Measurements from ENCODE around the gene ZBTB7C.

The ZBTB7C gene

GRCh38 chr18:48360376-48361021, 48.7 kb downstream of the ZBTB7C start:
- Histone ChIP-seq H3K4me2 (ENCODE audit: low read length) (no peak overlapping the region), H3K4me3 (ENCODE audit: low read length) (no peak overlapping the region), H3K4me1 (ENCODE audit: control insufficient read depth, insufficient read depth, low read length) (no peaks in the 10 kb centered on the region), H3K27me3 (ENCODE audit: control insufficient read depth, insufficient read depth, low read length) (peaks cover 42% of the 10 kb centered on the region), H3K36me3 (ENCODE audit: insufficient read depth, low read length) (no peaks in the 10 kb centered on the region), H3K9me3 (replicated peaks; ENCODE audit: low read length) (no peaks in the 10 kb centered on the region), H3K9ac (ENCODE audit: low read depth, low read length) (no peak overlapping the region)

- Histone ChIP-seq H3K27me3 (ENCODE audit: control insufficient read depth, insufficient read depth, low read length) (peaks cover 50% of the 10 kb centered on the region), H3K9ac (ENCODE audit: low read depth, low read length) (no peak overlapping the region), H3K4me2 (ENCODE audit: low read length) (no peak overlapping the region)
Measured at GRCh38 chr18:48359626-48360025, 49.6 kb downstream of the ZBTB7C start.

GRCh38 chr18:48358868-48359267, 50.3 kb downstream of the ZBTB7C start:
- H3K4me2 ChIP-seq (ENCODE audit: low read length): no peak overlapping the region
- no peak overlapping the region for H3K4me3 ChIP-seq (ENCODE audit: low read length)
- no peaks in the 10 kb centered on the region for H3K9me3 ChIP-seq (replicated peaks; ENCODE audit: low read length)
- no peak overlapping the region for H3K9ac ChIP-seq (ENCODE audit: low read depth, low read length)
- no peaks in the 10 kb centered on the region for H3K36me3 ChIP-seq (ENCODE audit: insufficient read depth, low read length)
- H3K4me1 ChIP-seq (ENCODE audit: control insufficient read depth, insufficient read depth, low read length): no peaks in the 10 kb centered on the region
- H3K27me3 ChIP-seq (ENCODE audit: control insufficient read depth, insufficient read depth, low read length): peaks cover 57% of the 10 kb centered on the region

More at GRCh38 chr18:48359626-48360025, 49.6 kb downstream of the ZBTB7C start:
- Histone ChIP-seq H3K36me3 (ENCODE audit: insufficient read depth, low read length) (no peaks in the 10 kb centered on the region), H3K4me1 (ENCODE audit: control insufficient read depth, insufficient read depth, low read length) (no peaks in the 10 kb centered on the region), H3K4me3 (ENCODE audit: low read length) (no peak overlapping the region), H3K9me3 (replicated peaks; ENCODE audit: low read length) (no peaks in the 10 kb centered on the region)

- Histone ChIP-seq H3K27me3 (ENCODE audit: control insufficient read depth, insufficient read depth, low read length) (peaks cover 68% of the 10 kb centered on the region), H3K4me2 (ENCODE audit: low read length) (no peak overlapping the region), H3K4me3 (ENCODE audit: low read length) (no peak overlapping the region), H3K9ac (ENCODE audit: low read depth, low read length) (no peak overlapping the region), H3K36me3 (ENCODE audit: insufficient read depth, low read length) (no peaks in the 10 kb centered on the region), H3K9me3 (replicated peaks; ENCODE audit: low read length) (no peaks in the 10 kb centered on the region), H3K4me1 (ENCODE audit: control insufficient read depth, insufficient read depth, low read length) (no peaks in the 10 kb centered on the region)
Measured at GRCh38 chr18:48356909-48357631, 52.1 kb downstream of the ZBTB7C start.

GRCh38 chr18:48356151-48356745, 52.9 kb downstream of the ZBTB7C start:
- H3K36me3 ChIP-seq (ENCODE audit: insufficient read depth, low read length): no peaks in the 10 kb centered on the region
- H3K4me3 ChIP-seq (ENCODE audit: low read length): no peak overlapping the region
- H3K9ac ChIP-seq (ENCODE audit: low read depth, low read length): no peak overlapping the region
- no peaks in the 10 kb centered on the region for H3K9me3 ChIP-seq (replicated peaks; ENCODE audit: low read length)
- H3K27me3 ChIP-seq (ENCODE audit: control insufficient read depth, insufficient read depth, low read length): peaks cover 67% of the 10 kb centered on the region
- no peak overlapping the region for H3K4me2 ChIP-seq (ENCODE audit: low read length)
- no peaks in the 10 kb centered on the region for H3K4me1 ChIP-seq (ENCODE audit: control insufficient read depth, insufficient read depth, low read length)

GRCh38 chr18:48355276-48356115, 53.7 kb downstream of the ZBTB7C start:
- Histone ChIP-seq H3K4me2 (ENCODE audit: low read length) (no peak overlapping the region), H3K9me3 (replicated peaks; ENCODE audit: low read length) (no peaks in the 10 kb centered on the region), H3K4me1 (ENCODE audit: control insufficient read depth, insufficient read depth, low read length) (no peaks in the 10 kb centered on the region), H3K36me3 (ENCODE audit: insufficient read depth, low read length) (no peaks in the 10 kb centered on the region), H3K9ac (ENCODE audit: low read depth, low read length) (no peak overlapping the region), H3K4me3 (ENCODE audit: low read length) (no peak overlapping the region), H3K27me3 (ENCODE audit: control insufficient read depth, insufficient read depth, low read length) (peaks cover 71% of the 10 kb centered on the region)

GRCh38 chr18:48354746-48355260, 54.4 kb downstream of the ZBTB7C start:
- no peaks in the 10 kb centered on the region for H3K4me1 ChIP-seq (ENCODE audit: control insufficient read depth, insufficient read depth, low read length)
- H3K36me3 ChIP-seq (ENCODE audit: insufficient read depth, low read length): no peaks in the 10 kb centered on the region
- H3K4me3 ChIP-seq (ENCODE audit: low read length): no peak overlapping the region
- H3K27me3 ChIP-seq (ENCODE audit: control insufficient read depth, insufficient read depth, low read length): peaks cover 66% of the 10 kb centered on the region
- H3K4me2 ChIP-seq (ENCODE audit: low read length): no peak overlapping the region
- no peaks in the 10 kb centered on the region for H3K9me3 ChIP-seq (replicated peaks; ENCODE audit: low read length)
- H3K9ac ChIP-seq (ENCODE audit: low read depth, low read length): no peak overlapping the region

GRCh38 chr18:48352051-48352755, 57.0 kb downstream of the ZBTB7C start:
- no peak overlapping the region for H3K9ac ChIP-seq (ENCODE audit: low read depth, low read length)
- no peaks in the 10 kb centered on the region for H3K4me1 ChIP-seq (ENCODE audit: control insufficient read depth, insufficient read depth, low read length)
- H3K9me3 ChIP-seq (replicated peaks; ENCODE audit: low read length): no peaks in the 10 kb centered on the region
- no peak overlapping the region for H3K4me3 ChIP-seq (ENCODE audit: low read length)
- H3K36me3 ChIP-seq (ENCODE audit: insufficient read depth, low read length): no peaks in the 10 kb centered on the region
- H3K4me2 ChIP-seq (ENCODE audit: low read length): no peak overlapping the region
- H3K27me3 ChIP-seq (ENCODE audit: control insufficient read depth, insufficient read depth, low read length): peaks cover 74% of the 10 kb centered on the region

- peaks cover 72% of the 10 kb centered on the region for H3K27me3 ChIP-seq (ENCODE audit: control insufficient read depth, insufficient read depth, low read length)
- no peak overlapping the region for H3K4me3 ChIP-seq (ENCODE audit: low read length)
- no peaks in the 10 kb centered on the region for H3K9me3 ChIP-seq (replicated peaks; ENCODE audit: low read length)
- no peaks in the 10 kb centered on the region for H3K4me1 ChIP-seq (ENCODE audit: control insufficient read depth, insufficient read depth, low read length)
- H3K4me2 ChIP-seq (ENCODE audit: low read length): no peak overlapping the region
- H3K9ac ChIP-seq (ENCODE audit: low read depth, low read length): no peak overlapping the region
- H3K36me3 ChIP-seq (ENCODE audit: insufficient read depth, low read length): no peaks in the 10 kb centered on the region
Measured at GRCh38 chr18:48351216-48352050, 57.8 kb downstream of the ZBTB7C start.

GRCh38 chr18:48348739-48349138, 60.4 kb downstream of the ZBTB7C start:
- Histone ChIP-seq H3K9ac (ENCODE audit: low read depth, low read length) (no peak overlapping the region), H3K27me3 (ENCODE audit: control insufficient read depth, insufficient read depth, low read length) (peaks cover 51% of the 10 kb centered on the region), H3K4me1 (ENCODE audit: control insufficient read depth, insufficient read depth, low read length) (no peaks in the 10 kb centered on the region), H3K36me3 (ENCODE audit: insufficient read depth, low read length) (no peaks in the 10 kb centered on the region), H3K9me3 (replicated peaks; ENCODE audit: low read length) (no peaks in the 10 kb centered on the region), H3K4me3 (ENCODE audit: low read length) (no peak overlapping the region), H3K4me2 (ENCODE audit: low read length) (no peak overlapping the region)
